CD8-positive, alpha-beta memory T cell (primary cell): ENCODE results near the gene PHC3. TPM values are rescaled to one million over a fixed set of nuclear protein-coding genes. Genes with fewer than 3 reads are reported as not detected.
A peak's percentile ranks its signal among the peaks of the same experiment; 100 is the strongest.
"Not testable (repeated sequence)": the region's sequence is repeated elsewhere in the genome, so short reads cannot be mapped to it uniquely, and the experiment has no call there.

Experiments
- CTCF ChIA-PET: fragments of 350-600 bp; sonication (Branson Sonifier 250); formaldehyde crosslinking; loops from one replicate; lab custom pipeline; 2021; ENCODE audit warnings: antibody characterized with exemption; lab: Charles Lee
- POLR2A ChIA-PET: fragments of 350-600 bp; sonication (Branson Sonifier 250); formaldehyde crosslinking; loops from one replicate; lab custom pipeline; 2021; ENCODE audit warnings: antibody characterized with exemption; lab: Charles Lee
- DNase-seq, 5 donors: peaks; one replicate each; pipeline versions ENCODE4 v3.0.0 to v3.0.0-alpha.2; 2020 to 2022; ENCODE audit warnings: mixed read lengths in 1 of 5
- H3K27ac ChIP-seq: one replicate; pipeline ENCODE4 v1.7.0; 2013; ENCODE audit warnings: low read depth, mild to moderate bottlenecking, low read length, moderate library complexity
- H3K27me3 ChIP-seq: 2 replicates; pipeline ENCODE4 v1.7.0; 2013; ENCODE audit warnings: low read length, mild to moderate bottlenecking; ENCODE audit not compliant: insufficient read depth, poor library complexity, severe bottlenecking
- H3K36me3 ChIP-seq: 2 replicates; pipeline ENCODE4 v1.7.0; 2013; ENCODE audit warnings: mild to moderate bottlenecking, low read length, moderate library complexity; ENCODE audit not compliant: insufficient read depth
- H3K4me1 ChIP-seq: 2 replicates; pipeline ENCODE4 v1.7.0; 2013; ENCODE audit warnings: mild to moderate bottlenecking, low read length, moderate library complexity; ENCODE audit not compliant: insufficient read depth
- H3K4me3 ChIP-seq: 2 replicates; pipeline ENCODE4 v1.7.0; 2013; ENCODE audit warnings: mild to moderate bottlenecking, low read length
- H3K9me3 ChIP-seq: 2 replicates; pipeline ENCODE4 v1.7.0; 2013; ENCODE audit warnings: mild to moderate bottlenecking, low read length
- H3K27ac Mint-ChIP-seq, 8 donors: one replicate each; pipeline ENCODE4 v1.8.0; 2020 to 2021; ENCODE audit warnings: mixed read lengths in 8 of 8, mild to moderate bottlenecking in 6 of 8, inconsistent platforms in 3 of 8, moderate library complexity in 3 of 8
- H3K27me3 Mint-ChIP-seq, 2 donors: one replicate each; pipeline ENCODE4 v1.8.0; 2020 to 2021; ENCODE audit warnings: mixed read lengths in 2 of 2, mild to moderate bottlenecking in 1 of 2, moderate library complexity in 1 of 2
- H3K36me3 Mint-ChIP-seq, 3 donors: one replicate each; pipeline ENCODE4 v1.8.0; 2020 to 2021; ENCODE audit warnings: mixed read lengths in 3 of 3, inconsistent platforms in 1 of 3, mild to moderate bottlenecking in 1 of 3
- H3K4me1 Mint-ChIP-seq, 3 donors: one replicate each; pipeline ENCODE4 v1.8.0; 2020 to 2021; ENCODE audit warnings: mixed read lengths in 3 of 3, inconsistent platforms in 1 of 3, mild to moderate bottlenecking in 1 of 3
- H3K4me3 Mint-ChIP-seq, 7 donors: one replicate each; pipeline ENCODE4 v1.8.0; 2020 to 2021; ENCODE audit warnings: mixed read lengths in 7 of 7, mild to moderate bottlenecking in 6 of 7, moderate library complexity in 4 of 7, inconsistent platforms in 2 of 7
- H3K9me3 Mint-ChIP-seq, 5 donors: one replicate each; pipeline ENCODE4 v1.8.0; 2020 to 2022; ENCODE audit warnings: mixed read lengths in 5 of 5, mild to moderate bottlenecking in 3 of 5, moderate library complexity in 2 of 5, inconsistent platforms in 1 of 5
- polyA plus RNA-seq: library from polyadenylated mRNA; unstranded; fragments of 300-500 nt; fragmentation: Illumina TruSeq; gene quantifications from one replicate; pipeline ENCODE4 v1.2.3, GENCODE V29; 2021
- total RNA-seq, 2 experiments: library from RNA; stranded (reverse); gene quantifications; one replicate each; pipeline ENCODE4 v1.2.3, GENCODE V29; 2021

PHC3 gene
- total and polyA plus RNA-seq, 3 experiments from 2014 or later: 48.3 to 58.9 (median 55.5) TPM

- no peak overlapping the region for H3K4me3 ChIP-seq
- Mint-ChIP-seq H3K9me3 (no peaks in the 10 kb centered on the region), H3K36me3 (peaks cover 0 to 3% (median 0%) of the 10 kb centered on the region in 3 donors), H3K27me3 (peaks cover 18 to 49% of the 10 kb centered on the region in 2 donors), H3K27ac (no peak overlapping the region), H3K4me1 (no peaks in the 10 kb centered on the region), H3K4me3 (no peak overlapping the region)
- no peak overlapping the region for H3K27ac ChIP-seq
- ChIA-PET POLR2A (no interaction called here), CTCF (no interaction called here)
- no peaks in the 10 kb centered on the region for H3K27me3 ChIP-seq
- no peaks in the 10 kb centered on the region for H3K36me3 ChIP-seq
- H3K9me3 ChIP-seq: no peaks in the 10 kb centered on the region
- no peak for DNase-seq
- H3K4me1 ChIP-seq: no peaks in the 10 kb centered on the region
These were observed 21.9 kb upstream of the PHC3 start for GRCh38 chr3:170203457-170203856.

GRCh38 chr3:170201527-170201926 lies 20.0 kb upstream of the PHC3 start:
- Histone ChIP-seq H3K27ac (no peak overlapping the region), H3K4me3 (no peak overlapping the region), H3K27me3 (no peaks in the 10 kb centered on the region), H3K36me3 (no peaks in the 10 kb centered on the region), H3K4me1 (no peaks in the 10 kb centered on the region), H3K9me3 (no peaks in the 10 kb centered on the region)
- Mint-ChIP-seq H3K4me3 (no peak overlapping the region), H3K36me3 (peaks cover 0 to 3% (median 0%) of the 10 kb centered on the region in 3 donors), H3K27me3 (peaks cover 19 to 44% of the 10 kb centered on the region in 2 donors), H3K27ac (no peak overlapping the region), H3K4me1 (no peaks in the 10 kb centered on the region), H3K9me3 (peaks cover 0 to 2% (median 0%) of the 10 kb centered on the region in 5 donors)
- DNase-seq: no peak
- ChIA-PET POLR2A (no interaction called here), CTCF (no interaction called here)

GRCh38 chr3:170200987-170201386 lies 19.5 kb upstream of the PHC3 start:
- Histone ChIP-seq H3K27me3 (no peaks in the 10 kb centered on the region), H3K9me3 (no peaks in the 10 kb centered on the region), H3K4me1 (no peaks in the 10 kb centered on the region), H3K27ac (no peak overlapping the region), H3K4me3 (no peak overlapping the region), H3K36me3 (no peaks in the 10 kb centered on the region)
- H3K4me1 Mint-ChIP-seq: no peaks in the 10 kb centered on the region
- H3K36me3 Mint-ChIP-seq: peaks cover 0 to 3% (median 0%) of the 10 kb centered on the region in 3 donors
- H3K27me3 Mint-ChIP-seq: peaks cover 17 to 39% of the 10 kb centered on the region in 2 donors
- peaks cover 0 to 2% (median 0%) of the 10 kb centered on the region in 5 donors for H3K9me3 Mint-ChIP-seq
- DNase-seq: no peak
- H3K4me3 Mint-ChIP-seq: no peak overlapping the region
- CTCF ChIA-PET: no interaction called here
- POLR2A ChIA-PET: no interaction called here
- H3K27ac Mint-ChIP-seq: no peak overlapping the region

GRCh38 chr3:170196833-170197232 lies 15.3 kb upstream of the PHC3 start:
- Mint-ChIP-seq H3K4me3 (no peak overlapping the region), H3K36me3 (no peaks in the 10 kb centered on the region), H3K4me1 (no peaks in the 10 kb centered on the region), H3K9me3 (peaks cover 0 to 2% (median 0%) of the 10 kb centered on the region in 5 donors), H3K27me3 (peaks cover 4 to 27% of the 10 kb centered on the region in 2 donors), H3K27ac (no peak overlapping the region)
- Histone ChIP-seq H3K9me3 (no peaks in the 10 kb centered on the region), H3K4me1 (no peaks in the 10 kb centered on the region), H3K4me3 (no peak overlapping the region), H3K36me3 (no peaks in the 10 kb centered on the region), H3K27ac (no peak overlapping the region), H3K27me3 (no peaks in the 10 kb centered on the region)
- ChIA-PET CTCF (no interaction called here), POLR2A (no interaction called here)
- no peak for DNase-seq

GRCh38 chr3:170195759-170196158 lies 14.2 kb upstream of the PHC3 start:
- H3K4me3 ChIP-seq, H3K4me1 ChIP-seq, H3K9me3 ChIP-seq, H3K27ac Mint-ChIP-seq, DNase-seq, POLR2A ChIA-PET, H3K4me3 Mint-ChIP-seq, H3K27me3 ChIP-seq, CTCF ChIA-PET, H3K36me3 ChIP-seq, H3K9me3 Mint-ChIP-seq, H3K27ac ChIP-seq, H3K4me1 Mint-ChIP-seq, H3K36me3 Mint-ChIP-seq: not testable (repeated sequence)
- H3K27me3 Mint-ChIP-seq: peaks cover 4 to 24% of the 10 kb centered on the region in 2 donors

- H3K27me3 Mint-ChIP-seq: peaks cover 0 to 3% of the 10 kb centered on the region in 2 donors
- no peak overlapping the region for H3K4me3 ChIP-seq
- H3K9me3 ChIP-seq: no peaks in the 10 kb centered on the region
- H3K9me3 Mint-ChIP-seq: no peaks in the 10 kb centered on the region
- ChIA-PET CTCF (interaction anchor here (0.7 to 1.3 kb wide), 3 partner anchors 11 to 176 kb away, joined by 3 to 4 read pairs (median 3); no protein-coding TSS in a partner anchor), POLR2A (no interaction called here)
- H3K4me1 Mint-ChIP-seq: peaks cover 7 to 9% (median 8%) of the 10 kb centered on the region in 3 donors
- no peaks in the 10 kb centered on the region for H3K27me3 ChIP-seq
- H3K36me3 Mint-ChIP-seq: no peaks in the 10 kb centered on the region
- H3K27ac Mint-ChIP-seq: peak overlapping the region in 3 of 8 donors; percentile 5 to 79 (median 77)
- no peaks in the 10 kb centered on the region for H3K36me3 ChIP-seq
- no peak overlapping the region for H3K27ac ChIP-seq
- DNase-seq: no peak
- peak overlapping the region in 1 of 7 donors; percentile 14 for H3K4me3 Mint-ChIP-seq
- H3K4me1 ChIP-seq: no peaks in the 10 kb centered on the region
These were observed 8.1 kb upstream of the PHC3 start for GRCh38 chr3:170189398-170190256.

- peaks cover 0 to 2% (median 0%) of the 10 kb centered on the region in 5 donors for H3K9me3 Mint-ChIP-seq
- H3K9me3 ChIP-seq: no peaks in the 10 kb centered on the region
- no peaks in the 10 kb centered on the region for H3K27me3 ChIP-seq
- H3K27ac ChIP-seq: peak overlapping the region; percentile 99
- peak overlapping the region; percentile 67 for H3K4me3 ChIP-seq
- ChIA-PET POLR2A (interaction anchor here (0.5 to 2.6 kb wide), 6 partner anchors 177 to 1924 kb away, joined by 3 to 20 read pairs (median 5); partner anchors contain the start of genes SEC62, SKIL and TERC), CTCF (interaction anchor here (1.1 to 2.2 kb wide), 4 partner anchors 9 to 177 kb away, joined by 3 to 13 read pairs (median 3); partner anchors contain the start of gene SKIL)
- no peaks in the 10 kb centered on the region for H3K27me3 Mint-ChIP-seq
- peaks cover 3 to 34% (median 11%) of the 10 kb centered on the region in 3 donors for H3K36me3 Mint-ChIP-seq
- H3K27ac Mint-ChIP-seq: peak overlapping the region; percentile 96 to 100 (median 100)
- peaks cover 35 to 48% (median 43%) of the 10 kb centered on the region in 3 donors for H3K4me1 Mint-ChIP-seq
- DNase-seq: peak in 2 of 5 donors; percentile 27 to 44
- peaks cover 29% of the 10 kb centered on the region for H3K4me1 ChIP-seq
- peaks cover 19% of the 10 kb centered on the region for H3K36me3 ChIP-seq
- H3K4me3 Mint-ChIP-seq: peak overlapping the region; percentile 88 to 100 (median 100)
These were observed 1.2 kb downstream of the PHC3 start for GRCh38 chr3:170180079-170180907.
